ENCODE results near the gene APOA5.
"Not testable (repeated sequence)": the region's sequence is repeated elsewhere in the genome, so short reads cannot be mapped to it uniquely, and the experiment has no call there.

APOA5 gene

GRCh38 chr11:116826751-116827431, 35.2 kb upstream of the APOA5 start:
- no peak for DNase-seq

DNA sequence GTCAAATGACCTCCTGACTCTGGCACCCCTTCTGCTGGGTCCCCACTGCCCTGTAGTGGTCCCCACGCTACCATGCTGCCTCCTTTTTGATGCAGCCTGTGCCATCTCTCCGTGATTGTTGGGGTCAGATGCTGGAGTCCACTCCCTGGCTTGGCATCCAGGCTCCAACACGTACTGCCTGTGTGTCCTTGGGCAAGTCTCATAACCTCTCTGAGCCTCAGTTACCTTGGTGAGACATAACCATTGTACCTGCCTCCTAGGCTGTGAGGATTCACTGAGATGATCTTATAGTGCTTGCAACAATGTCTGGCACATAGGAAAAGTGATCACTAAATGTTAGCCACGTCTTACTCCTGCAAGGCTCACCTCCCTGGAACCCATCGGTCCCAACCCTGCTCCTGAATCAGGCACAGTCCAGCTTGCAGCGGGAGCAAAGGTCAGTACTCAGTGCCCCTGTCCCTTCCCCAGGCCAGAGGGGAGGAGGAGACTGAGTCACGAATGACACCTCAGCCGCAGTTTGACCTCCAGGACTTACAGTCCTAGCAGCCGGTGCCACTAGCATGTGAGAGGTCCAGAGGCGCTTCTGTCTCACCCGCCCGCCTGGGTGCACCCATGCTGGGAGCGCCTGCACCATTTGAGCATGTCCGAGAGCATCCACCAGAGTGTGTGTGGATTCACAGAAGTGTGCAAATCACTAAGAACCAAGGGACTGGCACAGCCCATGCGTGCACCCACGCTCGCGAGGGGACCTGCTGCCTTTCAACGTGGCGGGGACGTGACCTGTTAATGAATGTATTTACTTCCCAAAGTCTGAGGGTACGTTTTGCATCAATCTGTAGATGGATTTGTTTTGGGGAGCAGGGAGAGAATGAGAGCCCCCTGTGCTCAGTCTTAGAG, 34.4 kb upstream of the APOA5 start:
- no peak for DNase-seq

- no peak for DNase-seq
Measured at GRCh38 chr11:116825434-116825833, 33.8 kb upstream of the APOA5 start.

DNA sequence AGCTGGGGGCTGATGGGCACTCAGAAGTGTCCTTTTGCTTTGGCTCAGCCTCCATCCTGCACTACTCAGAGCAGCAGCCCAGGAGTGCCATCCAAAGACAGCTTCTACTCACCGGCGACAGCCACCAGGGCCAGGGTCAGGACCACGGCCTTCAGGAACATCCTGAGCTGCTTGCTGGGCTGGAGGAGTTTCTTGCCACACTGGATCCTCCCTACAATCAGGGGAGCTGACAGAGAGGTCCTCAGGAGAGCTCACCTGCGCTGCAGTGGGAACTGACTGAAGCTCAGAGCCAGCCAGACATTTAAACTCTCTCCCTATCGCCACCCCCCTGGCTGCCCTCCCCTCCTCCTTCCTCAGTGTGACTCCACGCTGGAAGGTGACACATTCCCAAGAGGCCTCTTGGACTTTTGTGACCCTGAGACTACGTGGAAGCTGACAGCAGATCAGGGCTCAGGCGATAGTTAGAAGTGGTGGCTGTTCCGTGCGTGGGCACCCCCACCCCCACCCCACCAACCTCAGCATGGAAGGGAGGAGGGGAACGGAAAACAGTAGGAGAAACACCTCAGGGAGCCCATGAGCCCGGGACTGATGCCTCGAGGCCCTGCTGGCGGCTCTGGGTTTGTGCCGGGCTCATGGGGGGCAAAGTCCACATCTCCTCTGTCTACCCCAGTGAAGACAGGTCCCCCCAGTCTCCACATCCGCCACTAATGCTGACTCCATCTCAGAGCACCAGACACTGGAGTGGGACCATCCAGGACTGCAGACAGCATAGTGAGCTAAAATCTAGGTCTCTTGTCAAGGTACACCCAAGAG, 31.6 kb upstream of the APOA5 start, which contains the start of gene APOA4:
Gene APOA4, minus strand, starts transcription at position 274 of the 813 bp plus-strand sequence. Its CDS starts 113 bp downstream, at position 161.
- DNase-seq = no peak

DNA sequence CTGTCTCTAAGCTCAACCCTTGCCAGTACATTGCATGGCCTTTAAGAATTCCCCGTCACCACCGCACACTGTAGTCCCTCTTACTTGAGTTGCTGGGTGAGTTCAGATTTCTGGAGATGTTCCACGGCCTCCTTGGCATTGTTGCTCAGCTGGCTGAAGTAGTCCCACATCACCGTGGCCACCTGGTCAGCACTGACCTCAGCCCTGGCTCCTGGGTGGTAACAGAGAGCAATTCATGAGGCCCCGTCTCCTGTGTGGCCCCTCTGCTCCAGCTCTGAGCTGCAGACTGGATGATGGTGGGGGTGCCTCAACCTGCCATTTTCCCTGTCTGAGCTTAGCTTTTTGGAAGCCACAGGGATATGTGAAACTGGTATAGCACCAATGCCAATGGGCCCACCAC, 30.9 kb upstream of the APOA5 start:
- DNase-seq = no peak

DNA sequence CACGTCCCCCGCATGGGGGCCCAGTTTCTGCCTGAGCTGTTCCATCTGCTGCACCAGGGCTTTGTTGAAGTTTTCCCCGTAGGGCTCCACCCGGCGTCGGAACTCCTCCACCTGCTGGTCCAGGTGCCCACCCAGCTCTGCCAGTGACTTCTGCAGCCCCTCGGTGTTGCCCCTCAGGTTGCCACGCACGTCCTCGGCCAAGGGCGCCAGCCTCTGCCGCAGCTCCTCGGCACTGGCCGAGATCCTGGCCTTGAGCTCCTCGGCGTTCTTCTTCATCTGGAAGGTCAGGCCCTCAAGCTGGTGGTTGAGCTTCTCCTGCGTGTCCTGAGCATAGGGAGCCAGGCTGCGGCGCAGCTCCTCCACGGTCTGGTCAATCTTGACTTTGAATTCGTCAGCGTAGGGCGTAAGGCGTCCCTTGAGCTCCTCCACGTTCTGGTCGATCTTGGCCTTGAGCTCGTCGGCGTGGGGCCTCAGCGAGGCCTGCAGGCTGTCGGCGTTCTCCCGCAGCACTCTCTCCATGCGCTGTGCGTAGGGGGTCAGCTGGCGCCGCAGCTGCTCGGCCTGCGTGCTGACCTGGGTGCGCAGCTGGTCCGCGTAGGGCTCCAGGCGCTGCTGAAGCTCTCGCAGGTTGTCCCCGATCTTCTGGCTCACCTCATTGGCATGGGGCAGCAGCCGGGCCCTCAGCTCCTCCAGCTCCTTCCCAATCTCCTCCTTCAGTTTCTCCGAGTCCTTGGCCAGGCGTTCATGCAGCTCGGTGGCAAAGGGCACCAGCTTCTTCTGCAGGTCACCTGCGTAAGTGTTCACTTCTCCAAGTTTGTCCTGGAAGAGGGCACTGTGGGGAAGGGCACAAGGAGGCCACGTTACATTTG, 29.6 kb upstream of the APOA5 start:
- no peak for DNase-seq

DNA sequence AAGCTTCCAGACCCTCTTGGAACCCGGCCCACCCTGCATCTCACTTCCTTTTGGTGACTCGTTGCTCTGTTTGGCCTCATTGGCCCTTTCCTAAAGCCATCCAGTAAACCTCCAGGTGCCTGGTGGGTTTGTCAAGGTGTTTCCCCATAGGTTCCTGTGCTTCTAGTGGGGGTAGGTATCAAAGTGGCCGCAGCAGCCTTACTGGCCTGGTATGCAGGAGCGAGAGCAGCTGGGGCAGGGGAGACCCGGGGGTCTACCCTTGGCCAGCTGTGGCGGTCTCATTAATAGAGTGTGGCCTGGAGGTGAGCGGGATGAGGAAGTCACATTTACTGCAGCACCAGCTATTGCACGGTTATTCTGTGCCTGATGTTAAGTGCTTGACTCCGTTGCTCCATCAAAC, 27.4 kb upstream of the APOA5 start:
- DNase-seq = no peak

DNA sequence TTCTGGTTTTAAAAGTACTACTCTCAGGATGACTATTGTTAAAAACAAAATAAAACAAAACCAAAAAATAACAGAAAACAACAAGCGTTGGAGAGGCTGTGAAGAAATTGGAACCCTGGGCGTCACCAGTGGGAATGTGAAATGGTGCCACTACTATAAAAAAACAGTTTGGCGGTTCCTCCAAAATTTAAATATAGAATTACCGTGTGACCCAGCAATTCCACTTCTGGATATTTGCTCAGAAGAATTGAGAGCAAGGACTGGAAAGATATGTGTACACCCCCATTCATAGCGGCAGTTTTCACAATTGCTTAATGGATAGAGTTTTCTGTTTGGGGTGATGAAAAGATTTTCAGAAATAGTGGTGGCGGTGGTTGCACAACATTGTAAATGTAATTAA, 22.8 kb upstream of the APOA5 start:
- no peak for DNase-seq

- DNase-seq = no peak
Measured at GRCh38 chr11:116813781-116814471, 22.2 kb upstream of the APOA5 start.

- no peak for DNase-seq
Measured at GRCh38 chr11:116813170-116813569, 21.5 kb upstream of the APOA5 start.

DNA sequence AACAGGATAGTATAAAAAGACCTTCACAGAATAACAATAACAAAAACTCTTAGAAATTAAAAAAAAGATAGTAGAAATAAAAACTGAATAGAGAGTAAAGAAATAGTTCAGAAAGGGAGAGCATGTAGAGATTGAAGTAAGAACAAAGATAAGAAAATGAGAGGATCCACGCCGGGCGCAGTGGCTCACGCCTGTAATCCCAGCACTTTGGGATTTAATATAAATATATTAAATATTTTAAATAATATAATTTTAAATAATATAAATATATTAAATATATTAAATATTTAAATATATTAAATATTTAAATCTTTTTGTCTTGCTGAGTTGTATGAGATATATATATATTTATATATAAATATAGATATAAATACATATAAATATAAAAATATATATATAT, 20.4 kb upstream of the APOA5 start:
- DNase-seq = no peak

DNA sequence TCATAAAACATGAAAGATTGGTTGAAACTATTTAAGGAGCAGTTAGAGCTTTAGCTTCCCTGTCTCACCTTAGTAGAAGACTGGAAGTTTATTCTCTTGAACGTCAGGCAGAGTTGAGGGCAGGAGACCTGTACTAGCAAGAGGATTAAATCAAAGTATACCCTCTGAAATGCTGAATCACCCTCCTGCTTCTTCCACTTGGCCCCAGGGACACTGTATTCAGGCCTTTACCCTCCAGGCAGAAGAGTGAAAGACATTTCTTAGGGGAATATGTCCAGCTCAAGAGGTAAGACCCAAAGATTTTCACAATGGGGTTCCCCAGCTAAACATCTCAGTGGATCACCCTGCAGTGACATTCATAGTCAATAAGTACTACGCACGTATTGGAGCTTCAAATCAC, 19.5 kb upstream of the APOA5 start:
- no peak for DNase-seq

DNA sequence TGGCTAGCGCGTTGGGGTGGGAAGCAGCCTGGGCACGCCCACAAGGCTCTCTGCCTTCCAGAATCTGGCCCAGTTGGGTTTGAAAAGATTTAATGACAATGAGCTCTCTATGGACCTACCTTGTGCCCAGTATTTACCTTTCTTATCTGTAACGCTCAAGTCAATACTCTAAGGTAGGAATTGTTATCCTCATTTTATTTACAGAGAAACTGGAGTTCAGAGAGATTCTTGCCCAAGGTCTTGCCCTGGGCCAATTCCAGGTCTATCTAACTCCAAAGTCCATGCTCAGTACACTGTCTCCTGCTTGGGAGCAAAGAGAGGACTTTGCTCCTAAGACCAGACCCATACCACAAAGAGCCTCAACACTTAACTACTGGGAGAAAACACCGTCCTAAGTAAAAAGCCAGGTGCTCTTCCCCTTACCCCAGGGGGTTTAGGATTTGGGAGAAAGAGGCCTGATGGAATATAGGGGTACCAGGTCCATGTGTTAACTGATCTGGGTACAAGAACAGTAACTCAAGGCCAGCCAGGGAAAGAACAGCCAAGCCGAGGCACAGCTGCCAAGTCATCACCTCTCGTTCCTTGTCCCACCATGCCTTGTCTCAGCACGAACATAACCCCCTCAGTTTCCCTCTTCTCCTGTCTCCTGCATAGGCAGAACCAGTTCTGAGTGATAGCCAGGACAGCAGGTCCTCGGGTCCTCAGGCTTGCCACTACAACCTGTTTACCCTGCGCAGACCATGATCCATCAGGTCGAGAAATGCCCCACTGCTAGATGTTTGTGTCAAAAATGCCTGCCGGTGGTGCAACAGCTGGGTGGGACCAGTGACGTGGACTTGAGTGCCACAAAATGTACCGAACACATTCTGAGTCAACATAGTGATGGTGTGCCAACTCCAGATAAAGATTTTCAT, 16.8 kb upstream of the APOA5 start:
- DNase-seq = no peak

GRCh38 chr11:116807601-116808261, 16.1 kb upstream of the APOA5 start:
- DNase-seq = no peak

GRCh38 chr11:116804001-116804400, 12.3 kb upstream of the APOA5 start:
- no peak for DNase-seq

DNA sequence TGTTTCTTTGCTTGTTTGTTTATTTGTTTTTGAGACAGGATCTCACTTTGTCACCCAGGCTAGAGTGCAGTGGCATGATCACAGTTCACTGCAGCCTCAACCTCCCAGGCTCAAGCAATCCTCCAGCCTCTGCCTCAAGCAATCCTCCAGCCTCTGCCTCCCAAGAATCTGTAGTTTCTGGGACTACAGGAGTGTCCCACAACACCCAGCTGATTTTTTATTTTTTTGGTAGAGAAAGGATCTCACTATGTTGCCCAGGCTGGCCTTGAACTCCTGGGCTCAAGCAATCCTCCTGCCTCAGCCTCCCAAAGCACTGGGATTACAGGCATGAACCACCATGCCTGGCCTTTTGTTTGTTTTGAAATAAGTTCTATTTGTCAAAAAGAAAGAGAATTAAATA, 10.0 kb upstream of the APOA5 start:
- not testable (repeated sequence) for DNase-seq

DNA sequence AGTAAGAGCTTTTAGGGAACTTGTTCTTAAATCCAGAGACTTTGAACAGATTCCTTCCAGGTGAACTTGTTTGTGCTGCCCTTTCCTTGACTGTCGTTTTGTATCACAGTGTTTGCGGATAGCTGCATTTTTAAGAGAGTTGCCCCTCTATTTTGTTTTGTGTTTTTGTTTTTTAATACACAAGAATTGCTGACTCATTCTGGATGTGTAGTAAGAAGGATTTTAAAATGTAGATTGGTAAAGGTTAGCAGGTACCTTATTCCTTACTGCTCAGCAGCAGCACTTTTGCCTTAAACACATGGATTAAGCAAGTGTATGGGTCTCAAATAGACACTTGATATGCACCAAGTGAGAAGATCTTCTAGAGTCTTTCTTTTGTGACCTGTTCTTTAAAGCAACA, 8.9 kb upstream of the APOA5 start:
- no peak for DNase-seq

GRCh38 chr11:116798368-116798767, 6.7 kb upstream of the APOA5 start:
- no peak for DNase-seq

GRCh38 chr11:116797816-116798215, 6.1 kb upstream of the APOA5 start:
- DNase-seq = no peak

GRCh38 chr11:116796548-116796947, 4.9 kb upstream of the APOA5 start:
- DNase-seq = no peak

All from activated CD4-positive, alpha-beta T cell treated with anti-CD3 and anti-CD28 coated beads for 4 hours (primary cell).